ENCODE results near the gene COL23A1.

COL23A1 gene

GRCh38 chr5:178450121-178451028, 139.8 kb downstream of the COL23A1 start:
- H3K4me3 Mint-ChIP-seq, result no peak overlapping the region
- DNase-seq, result no peak

DNA sequence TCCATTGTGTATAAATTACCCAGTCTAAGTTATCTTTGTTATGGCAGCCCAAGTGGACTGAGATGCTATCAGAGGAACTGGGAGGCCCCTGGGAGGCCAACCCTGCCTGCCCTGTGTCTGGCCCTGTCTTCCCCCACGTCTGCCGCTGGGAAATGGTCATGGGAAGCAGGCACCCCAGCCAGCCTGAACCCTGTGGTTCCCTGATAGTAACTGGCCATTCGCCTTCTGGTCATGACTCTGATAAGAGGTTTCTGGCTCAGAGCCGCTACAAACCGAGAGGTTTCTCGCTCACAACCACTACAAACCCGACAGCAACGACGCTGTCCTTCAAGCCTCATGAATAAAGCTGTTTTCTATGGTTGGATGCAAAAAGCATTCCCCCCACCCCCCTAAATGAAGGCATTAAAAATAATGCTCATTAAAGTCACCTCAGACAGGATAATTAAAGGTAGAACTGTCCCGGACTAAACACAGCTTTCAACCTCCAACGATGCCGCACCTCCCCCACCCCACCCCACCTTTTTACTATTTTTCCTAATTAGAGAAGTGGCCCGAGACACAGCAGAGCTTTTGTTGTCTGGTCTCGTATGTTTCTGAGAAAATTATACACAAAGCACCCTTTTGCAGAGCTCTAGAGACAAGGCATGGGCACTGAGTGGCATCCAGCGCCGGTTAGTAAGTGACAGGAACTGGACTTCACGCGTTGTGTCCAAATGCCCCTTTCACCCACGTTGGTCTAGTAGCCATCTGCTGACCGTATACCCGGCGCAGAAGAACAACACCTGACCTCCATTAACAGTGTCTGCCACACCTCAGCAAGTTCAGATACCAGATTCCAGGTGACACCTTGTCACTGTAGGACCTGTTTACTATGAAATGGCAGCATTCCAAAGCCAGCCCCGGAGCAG, 140.8 kb downstream of the COL23A1 start:
- H3K36me3 Mint-ChIP-seq (ENCODE audit: low read depth), result peaks cover 10% of the 10 kb centered on the region
- H3K27me3 Mint-ChIP-seq (ENCODE audit: low read depth, poor library complexity), result peaks cover 7% of the 10 kb centered on the region
- TF ChIP-seq, protein P1, sequence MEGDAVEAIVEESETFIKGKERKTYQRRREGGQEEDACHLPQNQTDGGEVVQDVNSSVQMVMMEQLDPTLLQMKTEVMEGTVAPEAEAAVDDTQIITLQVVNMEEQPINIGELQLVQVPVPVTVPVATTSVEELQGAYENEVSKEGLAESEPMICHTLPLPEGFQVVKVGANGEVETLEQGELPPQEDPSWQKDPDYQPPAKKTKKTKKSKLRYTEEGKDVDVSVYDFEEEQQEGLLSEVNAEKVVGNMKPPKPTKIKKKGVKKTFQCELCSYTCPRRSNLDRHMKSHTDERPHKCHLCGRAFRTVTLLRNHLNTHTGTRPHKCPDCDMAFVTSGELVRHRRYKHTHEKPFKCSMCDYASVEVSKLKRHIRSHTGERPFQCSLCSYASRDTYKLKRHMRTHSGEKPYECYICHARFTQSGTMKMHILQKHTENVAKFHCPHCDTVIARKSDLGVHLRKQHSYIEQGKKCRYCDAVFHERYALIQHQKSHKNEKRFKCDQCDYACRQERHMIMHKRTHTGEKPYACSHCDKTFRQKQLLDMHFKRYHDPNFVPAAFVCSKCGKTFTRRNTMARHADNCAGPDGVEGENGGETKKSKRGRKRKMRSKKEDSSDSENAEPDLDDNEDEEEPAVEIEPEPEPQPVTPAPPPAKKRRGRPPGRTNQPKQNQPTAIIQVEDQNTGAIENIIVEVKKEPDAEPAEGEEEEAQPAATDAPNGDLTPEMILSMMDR (IDR thresholded peaks at IDR 0.05), result no peak
- H3K27ac Mint-ChIP-seq, result peak overlapping the region; percentile 59
- H3K4me3 Mint-ChIP-seq, result no peak overlapping the region
- DNase-seq, result no peak
- peaks cover 27% of the 10 kb centered on the region for H3K4me1 Mint-ChIP-seq
- H3K9me3 Mint-ChIP-seq, result peaks cover 10% of the 10 kb centered on the region

More at GRCh38 chr5:178450121-178451028, 139.8 kb downstream of the COL23A1 start:
- Mint-ChIP-seq H3K4me1 (peaks cover 31% of the 10 kb centered on the region), H3K9me3 (peaks cover 8% of the 10 kb centered on the region), H3K36me3 (ENCODE audit: low read depth) (peaks cover 9% of the 10 kb centered on the region), H3K27ac (no peak overlapping the region), H3K27me3 (ENCODE audit: low read depth, poor library complexity) (peaks cover 4% of the 10 kb centered on the region)
- TF ChIP-seq, protein P1 (IDR thresholded peaks at IDR 0.05), result no peak

DNA sequence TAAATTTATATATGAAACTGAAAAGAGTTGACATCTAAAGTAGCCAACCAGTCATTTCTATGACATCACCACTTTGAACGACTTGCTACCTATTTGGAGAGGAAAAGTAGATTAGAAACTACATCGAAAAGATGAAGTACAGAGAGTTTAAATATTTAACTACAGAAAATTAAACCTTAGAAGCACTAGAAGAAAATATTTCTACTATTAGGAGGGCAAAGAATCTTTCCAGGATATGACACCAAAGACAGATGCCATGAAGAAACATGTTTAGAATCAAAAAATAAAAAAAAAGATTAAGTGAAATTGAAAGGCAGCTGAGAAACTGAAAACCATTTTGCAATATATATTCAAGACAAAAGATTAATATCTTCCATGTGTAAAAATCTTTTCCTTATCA, 144.7 kb downstream of the COL23A1 start:
- H3K9me3 Mint-ChIP-seq, result peaks cover 14% of the 10 kb centered on the region
- H3K27me3 Mint-ChIP-seq (ENCODE audit: low read depth, poor library complexity), result peaks cover 7% of the 10 kb centered on the region
- peaks cover 48% of the 10 kb centered on the region for H3K4me1 Mint-ChIP-seq
- no peak overlapping the region for H3K27ac Mint-ChIP-seq
- TF ChIP-seq, protein P1 (IDR thresholded peaks at IDR 0.05), result no peak
- H3K4me3 Mint-ChIP-seq, result no peak overlapping the region
- no peak for DNase-seq
- H3K36me3 Mint-ChIP-seq (ENCODE audit: low read depth), result peaks cover 10% of the 10 kb centered on the region

DNA sequence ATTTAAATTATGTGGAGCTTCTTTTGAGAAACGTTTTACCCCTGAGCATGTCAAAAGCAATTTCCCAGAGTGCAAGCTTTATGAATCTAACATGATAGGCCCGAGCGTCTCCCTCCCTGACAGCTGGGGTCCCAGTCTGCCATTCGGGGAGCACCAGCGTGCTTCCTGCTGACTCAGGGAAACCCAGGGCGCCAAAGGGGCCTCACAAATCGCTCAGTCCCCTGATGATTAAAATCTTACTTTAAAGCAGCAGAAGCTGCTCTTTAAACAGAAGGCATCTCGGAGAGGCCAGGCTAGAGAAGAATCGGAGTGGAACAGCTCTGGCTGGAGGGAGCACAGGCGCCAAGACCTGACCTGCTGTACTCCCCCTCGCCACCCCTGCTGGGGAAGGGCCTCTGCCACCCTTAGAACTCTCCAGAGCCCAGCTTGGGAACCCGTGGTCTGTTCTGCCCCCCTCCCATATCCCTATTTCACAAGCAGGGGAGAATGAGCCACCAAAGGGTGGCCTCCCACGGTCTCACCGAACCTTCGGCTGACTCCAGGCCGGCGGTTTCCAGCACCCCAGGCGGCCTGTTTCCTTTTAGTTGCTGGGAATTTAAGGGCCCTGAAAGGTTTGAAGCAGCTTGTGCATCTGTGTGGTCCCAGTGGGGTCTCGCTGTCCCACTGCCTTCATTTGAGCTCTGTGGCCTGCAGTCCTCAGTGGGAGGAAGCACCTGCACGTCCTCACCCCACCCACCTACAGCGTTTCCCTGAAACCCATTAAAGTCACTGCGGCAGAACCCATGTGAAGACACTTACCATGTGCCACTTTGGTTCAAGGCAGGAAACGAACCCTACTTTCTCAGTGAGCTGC, 147.6 kb downstream of the COL23A1 start:
- peaks cover 57% of the 10 kb centered on the region for H3K4me1 Mint-ChIP-seq
- no peak overlapping the region for H3K4me3 Mint-ChIP-seq
- peaks cover 3% of the 10 kb centered on the region for H3K27me3 Mint-ChIP-seq (ENCODE audit: low read depth, poor library complexity)
- TF ChIP-seq, protein P1 (IDR thresholded peaks at IDR 0.05), result no peak
- no peak for DNase-seq
- H3K9me3 Mint-ChIP-seq, result peaks cover 14% of the 10 kb centered on the region
- H3K36me3 Mint-ChIP-seq (ENCODE audit: low read depth), result peaks cover 8% of the 10 kb centered on the region
- H3K27ac Mint-ChIP-seq, result peak overlapping the region; percentile 66

DNA sequence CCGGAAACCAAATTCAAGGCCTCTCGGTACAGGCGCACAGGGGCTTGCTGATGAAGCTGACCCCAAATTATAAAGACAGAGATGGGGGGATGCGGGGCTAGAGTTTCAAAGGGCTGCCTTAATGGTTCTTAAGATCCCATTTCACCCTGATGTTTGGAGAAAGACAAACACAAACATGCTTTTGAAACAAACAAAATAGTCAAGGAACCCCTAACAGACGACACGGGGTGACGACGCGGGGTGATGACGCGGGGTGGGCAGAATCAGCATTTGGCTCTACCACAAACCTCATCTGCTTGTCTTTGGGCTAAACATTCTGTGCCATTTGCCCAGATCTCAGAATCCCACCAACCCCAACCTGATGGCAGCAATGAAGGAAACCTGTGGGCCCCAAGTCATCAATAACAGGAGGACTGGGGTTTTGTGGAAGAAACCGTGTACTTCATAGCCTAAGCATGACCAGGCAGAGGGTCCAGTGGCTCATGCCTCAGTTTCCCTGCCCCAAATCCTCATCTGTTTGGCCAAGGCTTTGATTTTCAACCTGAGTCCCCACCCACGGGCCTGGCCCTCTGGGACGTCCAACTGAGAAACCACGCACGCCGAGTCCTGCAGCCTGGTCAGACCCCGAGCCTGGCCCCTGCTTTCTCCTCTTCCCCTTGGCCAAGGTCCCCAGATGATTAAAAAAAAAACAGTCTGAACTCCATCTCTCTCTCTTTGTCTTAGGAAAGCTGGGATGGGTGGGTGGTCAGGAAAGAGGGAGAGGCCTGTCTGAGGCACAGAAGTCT, 148.5 kb downstream of the COL23A1 start:
- H3K27ac Mint-ChIP-seq, result peak overlapping the region; percentile 80
- TF ChIP-seq, protein P1 (IDR thresholded peaks at IDR 0.05), result no peak
- no peak overlapping the region for H3K4me3 Mint-ChIP-seq
- no peak for DNase-seq
- H3K27me3 Mint-ChIP-seq (ENCODE audit: low read depth, poor library complexity), result peaks cover 3% of the 10 kb centered on the region
- H3K36me3 Mint-ChIP-seq (ENCODE audit: low read depth), result peaks cover 5% of the 10 kb centered on the region
- H3K4me1 Mint-ChIP-seq, result peaks cover 65% of the 10 kb centered on the region
- H3K9me3 Mint-ChIP-seq, result peaks cover 13% of the 10 kb centered on the region

All from nephron progenitor cell (in vitro differentiated cells).